Trophoblast cell (in vitro differentiated cells and primary cell): ENCODE measurements around the gene LRRTM4.

ENCODE experiments used
- DNase-seq, 2 donors: peaks; one replicate each; pipeline ENCODE4 v3.0.0-alpha.2; 2016
- H2AFZ ChIP-seq: 2 replicates; pipeline ENCODE4 v1.6.1; 2013; ENCODE audit warnings: low read length, moderate library complexity, mild to moderate bottlenecking; ENCODE audit not compliant: insufficient read depth, poor library complexity
- H2AK5ac ChIP-seq: 2 replicates; pipeline ENCODE4 v1.6.1; 2013; ENCODE audit warnings: mild to moderate bottlenecking, low read length
- H2BK120ac ChIP-seq: 2 replicates; pipeline ENCODE4 v1.6.1; 2013; ENCODE audit warnings: low read length, mild to moderate bottlenecking, moderate library complexity; ENCODE audit not compliant: insufficient read depth, poor library complexity
- H2BK12ac ChIP-seq: 2 replicates; pipeline ENCODE4 v1.6.1; 2013; ENCODE audit warnings: mild to moderate bottlenecking, low read length, moderate library complexity
- H2BK5ac ChIP-seq: 2 replicates; pipeline ENCODE4 v1.6.1; 2013; ENCODE audit warnings: low read length, low read depth, moderate library complexity, mild to moderate bottlenecking; ENCODE audit not compliant: poor library complexity
- H3K14ac ChIP-seq: 2 replicates; pipeline ENCODE4 v1.6.1; 2013; ENCODE audit warnings: mild to moderate bottlenecking, low read length
- H3K18ac ChIP-seq: 2 replicates; pipeline ENCODE4 v1.6.1; 2013; ENCODE audit warnings: mild to moderate bottlenecking, low read length
- H3K23ac ChIP-seq: 2 replicates; pipeline ENCODE4 v1.6.1; 2013; ENCODE audit warnings: low read length
- H3K27ac ChIP-seq: 2 replicates; pipeline ENCODE4 v1.5.1; 2013; ENCODE audit warnings: low read depth, mild to moderate bottlenecking, inconsistent platforms, low read length, moderate library complexity
- H3K27me3 ChIP-seq: 2 replicates; pipeline ENCODE4 v1.6.1; 2013; ENCODE audit warnings: inconsistent platforms, mild to moderate bottlenecking, low read length, moderate library complexity; ENCODE audit not compliant: insufficient read depth
- H3K36me3 ChIP-seq, 2 experiments: 1 replicate in 1 of 2; 2 replicates in 1 of 2; pipeline ENCODE4 v1.6.1; 2013; ENCODE audit warnings: low read length in 2 of 2, mild to moderate bottlenecking in 2 of 2, moderate library complexity in 1 of 2; ENCODE audit not compliant: insufficient read depth in 2 of 2, control insufficient read depth in 1 of 2
- H3K4ac ChIP-seq: 2 replicates; pipeline ENCODE4 v1.6.1; 2013; ENCODE audit warnings: low read depth, mild to moderate bottlenecking, low read length, moderate library complexity
- H3K4me1 ChIP-seq, 2 experiments: 1 replicate in 1 of 2; 2 replicates in 1 of 2; pipeline ENCODE4 v1.6.1; 2013; ENCODE audit warnings: low read length in 2 of 2, mild to moderate bottlenecking in 2 of 2, moderate library complexity in 1 of 2; ENCODE audit not compliant: insufficient read depth in 2 of 2, control insufficient read depth in 1 of 2
- H3K4me2 ChIP-seq: 2 replicates; pipeline ENCODE4 v1.6.1; 2013; ENCODE audit warnings: inconsistent platforms, mild to moderate bottlenecking, low read length, moderate library complexity
- H3K4me3 ChIP-seq: 2 replicates; pipeline ENCODE4 v1.5.1; 2013; ENCODE audit warnings: mild to moderate bottlenecking, low read depth, low read length, inconsistent platforms
- H3K79me1 ChIP-seq: one replicate; pipeline ENCODE4 v1.6.1; 2013; ENCODE audit warnings: low read length
- H3K79me2 ChIP-seq: 2 replicates; pipeline ENCODE4 v1.6.1; 2013; ENCODE audit warnings: low read length, mild to moderate bottlenecking; ENCODE audit not compliant: control insufficient read depth, insufficient read depth, poor library complexity
- H3K9ac ChIP-seq: 2 replicates; pipeline ENCODE4 v1.6.1; 2013; ENCODE audit warnings: mild to moderate bottlenecking, low read length
- H3K9me3 ChIP-seq: 2 replicates; pipeline ENCODE4 v1.6.1; 2013; ENCODE audit warnings: low read depth, mild to moderate bottlenecking, control low read depth, inconsistent platforms, low read length; ENCODE audit not compliant: insufficient read depth
- H4K12ac ChIP-seq: 2 replicates; pipeline ENCODE4 v1.6.1; 2013; ENCODE audit warnings: low read depth, mild to moderate bottlenecking, low read length, moderate library complexity
- H4K8ac ChIP-seq: 2 replicates; pipeline ENCODE4 v1.6.1; 2013; ENCODE audit warnings: low read depth, mild to moderate bottlenecking, low read length, moderate library complexity
- H4K91ac ChIP-seq: one replicate; pipeline ENCODE4 v1.6.1; 2013; ENCODE audit warnings: low read depth, mild to moderate bottlenecking, low read length, moderate library complexity
- WGBS: extraction: QIAGEN DNeasy Blood & Tissue Kit; methylation state at CpG from one replicate; pipeline ENCODE4 v1.1.7; 2013; ENCODE audit warnings: missing lambda C conversion rate; ENCODE audit not compliant: insufficient read length, insufficient coverage; ENCODE audit errors: extremely low coverage; 5-methylcytosine and 5-hydroxymethylcytosine counted together

The LRRTM4 gene

DNA sequence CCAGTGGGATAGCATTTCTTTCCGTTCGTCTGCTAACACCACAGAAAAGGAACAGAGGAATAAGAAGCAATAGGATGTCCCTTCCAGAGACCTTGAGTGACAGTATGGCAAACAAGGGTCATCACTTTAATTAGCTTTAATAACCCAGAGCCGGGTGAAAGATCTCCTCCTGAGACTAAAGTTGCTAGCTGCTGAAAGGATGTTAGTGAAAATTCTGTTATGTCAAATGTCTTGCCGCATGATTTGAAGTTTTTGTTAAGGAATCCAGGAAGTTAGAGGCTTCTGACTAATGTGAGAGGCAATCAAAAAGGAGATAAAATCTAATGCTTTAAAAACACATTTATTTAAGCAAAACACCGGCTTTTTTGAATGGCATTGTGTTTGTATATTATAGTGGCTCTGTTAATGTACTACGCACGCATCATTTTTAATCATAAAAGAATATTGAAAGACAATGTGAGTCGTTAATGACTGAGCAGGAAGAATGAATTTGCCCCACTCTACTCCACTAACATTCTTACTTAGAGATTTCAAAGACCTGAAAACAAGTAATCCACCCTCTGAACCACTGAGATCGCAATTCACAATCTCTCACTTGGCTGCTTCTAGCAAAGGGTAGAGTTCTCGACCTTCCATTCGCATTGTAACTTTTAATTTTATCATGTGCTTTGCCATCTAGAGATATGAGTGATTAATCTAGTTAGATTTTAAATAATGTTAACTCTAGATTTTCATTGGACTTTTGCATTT is 536.6 kb downstream of the LRRTM4 start:
- Histone ChIP-seq H3K4me2 (no peak overlapping the region), H3K36me3 (no peaks in the 10 kb centered on the region), H3K9ac (no peak overlapping the region), H3K9me3 (no peaks in the 10 kb centered on the region), H2BK120ac (no peak overlapping the region), H2BK5ac (no peak overlapping the region), H4K91ac (no peak overlapping the region), H3K4me1 (no peaks in the 10 kb centered on the region), H4K8ac (no peak overlapping the region), H3K14ac (no peak overlapping the region), H3K4ac (no peak overlapping the region), H2AK5ac (no peak overlapping the region), H4K12ac (no peak overlapping the region), H3K27ac (no peak overlapping the region), H2AFZ (no peak overlapping the region), H3K79me1 (no peaks in the 10 kb centered on the region), H3K4me3 (no peak overlapping the region), H3K23ac (no peak overlapping the region), H3K27me3 (no peaks in the 10 kb centered on the region), H3K18ac (no peak overlapping the region), H2BK12ac (no peak overlapping the region), H3K79me2 (no peaks in the 10 kb centered on the region)
- no peak for DNase-seq
- WGBS: no CpG with 5 or more reads among the region's 11 CpGs

DNA sequence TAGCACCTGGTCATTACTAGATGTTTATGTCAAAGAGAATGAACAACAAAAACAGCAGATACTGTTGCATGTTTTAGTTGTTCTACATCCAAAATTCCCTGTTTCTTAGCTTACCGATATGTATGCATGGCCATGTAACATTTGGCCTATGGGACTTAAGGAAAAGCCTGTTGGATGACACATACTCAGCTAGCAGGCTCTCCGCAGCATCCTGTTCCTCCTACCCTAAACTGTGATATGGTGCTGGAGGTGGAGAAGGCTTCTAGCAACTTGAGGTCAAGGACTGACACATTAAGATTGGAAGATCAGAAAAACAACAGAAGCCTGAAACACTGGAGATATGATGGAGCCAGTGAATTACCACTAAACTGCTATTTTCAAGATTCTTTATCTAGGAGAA is 537.8 kb downstream of the LRRTM4 start:
- no CpG with 5 or more reads among the region's 2 CpGs for WGBS
- H2AFZ ChIP-seq: no peak overlapping the region
- H3K4ac ChIP-seq: no peak overlapping the region
- H3K27me3 ChIP-seq: no peaks in the 10 kb centered on the region
- no peak overlapping the region for H3K23ac ChIP-seq
- no peak overlapping the region for H2BK12ac ChIP-seq
- H3K4me2 ChIP-seq: no peak overlapping the region
- H2BK5ac ChIP-seq: no peak overlapping the region
- no peak overlapping the region for H3K4me3 ChIP-seq
- H4K12ac ChIP-seq: no peak overlapping the region
- H3K18ac ChIP-seq: no peak overlapping the region
- H4K91ac ChIP-seq: no peak overlapping the region
- H3K79me2 ChIP-seq: no peaks in the 10 kb centered on the region
- no peak for DNase-seq
- H3K9ac ChIP-seq: no peak overlapping the region
- H3K14ac ChIP-seq: no peak overlapping the region
- H2AK5ac ChIP-seq: no peak overlapping the region
- no peaks in the 10 kb centered on the region for H3K79me1 ChIP-seq
- H4K8ac ChIP-seq: no peak overlapping the region
- no peak overlapping the region for H3K27ac ChIP-seq
- no peaks in the 10 kb centered on the region for H3K36me3 ChIP-seq
- H3K9me3 ChIP-seq: no peaks in the 10 kb centered on the region
- no peak overlapping the region for H2BK120ac ChIP-seq
- H3K4me1 ChIP-seq: no peaks in the 10 kb centered on the region

DNA sequence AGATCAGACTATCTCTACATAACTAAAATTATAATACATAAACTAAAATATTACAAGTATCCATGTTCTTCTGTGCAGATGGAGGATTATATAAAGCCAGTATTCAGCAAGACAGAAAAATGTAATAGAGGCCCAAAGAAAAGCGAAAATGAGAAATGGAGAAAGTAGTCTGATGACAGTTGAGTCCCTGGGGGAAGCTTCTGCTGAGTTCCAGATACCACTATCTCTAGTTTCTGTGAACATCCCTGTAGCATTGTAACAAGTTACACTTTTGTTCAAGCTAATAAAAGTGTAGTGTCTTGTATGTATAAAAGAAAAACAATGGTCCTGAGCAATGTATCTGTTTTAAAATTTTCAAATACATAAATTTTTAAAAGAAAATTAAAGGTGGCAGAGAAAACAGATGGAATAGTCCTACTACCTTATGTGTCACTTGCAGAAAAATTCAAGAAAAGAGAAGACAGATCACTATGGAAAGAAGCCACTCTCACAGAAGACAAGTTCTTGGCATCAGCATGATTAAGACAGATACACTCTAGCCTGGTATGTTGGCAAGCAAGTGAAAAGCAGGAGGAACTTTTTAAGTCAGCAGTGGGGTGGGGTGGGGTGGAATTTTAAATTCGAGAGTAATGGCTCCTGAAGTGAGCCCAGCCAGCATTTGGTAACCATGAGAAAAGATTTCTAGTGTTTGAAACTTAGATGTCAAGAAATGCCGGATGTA is 541.9 kb downstream of the LRRTM4 start:
- H3K9me3 ChIP-seq: no peaks in the 10 kb centered on the region
- no peaks in the 10 kb centered on the region for H3K27me3 ChIP-seq
- H3K36me3 ChIP-seq: no peaks in the 10 kb centered on the region
- H4K91ac ChIP-seq: no peak overlapping the region
- H2AFZ ChIP-seq: no peak overlapping the region
- H3K4me3 ChIP-seq: no peak overlapping the region
- H3K23ac ChIP-seq: no peak overlapping the region
- no peak overlapping the region for H2BK120ac ChIP-seq
- H4K12ac ChIP-seq: no peak overlapping the region
- no peak overlapping the region for H3K9ac ChIP-seq
- H3K14ac ChIP-seq: no peak overlapping the region
- H3K4ac ChIP-seq: no peak overlapping the region
- H2AK5ac ChIP-seq: no peak overlapping the region
- no peak overlapping the region for H2BK5ac ChIP-seq
- no peak overlapping the region for H4K8ac ChIP-seq
- no peak overlapping the region for H3K27ac ChIP-seq
- no peaks in the 10 kb centered on the region for H3K79me2 ChIP-seq
- H3K4me1 ChIP-seq: no peaks in the 10 kb centered on the region
- H3K18ac ChIP-seq: no peak overlapping the region
- 100% methylated on average over 1 of the region's 3 CpGs for WGBS
- no peaks in the 10 kb centered on the region for H3K79me1 ChIP-seq
- no peak for DNase-seq
- no peak overlapping the region for H3K4me2 ChIP-seq
- H2BK12ac ChIP-seq: no peak overlapping the region

DNA sequence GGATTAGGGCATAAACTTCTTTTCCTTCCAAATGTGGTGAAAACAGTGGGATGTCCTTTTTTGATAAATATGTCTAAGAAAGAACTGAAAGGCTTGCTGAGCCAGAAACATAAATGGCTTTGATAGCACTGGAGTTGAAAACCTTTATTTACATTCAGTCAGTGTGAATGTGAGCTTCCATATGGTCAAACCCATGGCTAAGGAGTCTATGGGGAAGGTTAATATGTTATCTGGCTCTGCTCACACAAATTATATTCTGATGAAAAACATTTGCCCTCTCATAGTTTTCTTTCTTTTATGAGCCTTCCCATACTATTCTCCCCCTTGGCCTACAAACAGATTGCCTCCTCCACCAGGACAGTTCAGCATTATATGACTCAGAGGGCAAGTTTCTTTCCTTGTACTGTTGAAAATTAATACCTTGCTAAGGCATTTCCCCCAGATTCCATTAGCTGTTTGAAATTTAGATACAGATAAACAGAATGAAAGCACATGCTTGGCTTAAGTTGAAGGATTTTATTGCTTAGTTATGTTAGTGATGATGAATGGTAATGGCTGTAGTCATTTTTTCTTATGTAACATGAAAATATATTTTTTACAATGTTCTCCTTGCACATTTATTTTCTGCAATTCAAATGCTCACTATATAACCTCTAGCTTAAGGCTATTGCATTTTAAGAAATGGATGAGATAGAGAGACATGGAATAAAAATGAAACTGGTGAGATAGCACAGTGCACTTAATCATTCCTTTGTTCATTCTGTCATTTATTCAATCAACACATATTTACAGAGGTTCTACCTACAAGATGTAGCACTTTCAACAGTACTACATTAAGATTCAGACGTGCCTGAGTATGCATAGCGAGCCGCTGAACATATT is 544.1 kb downstream of the LRRTM4 start:
- H3K23ac ChIP-seq: no peak overlapping the region
- no peaks in the 10 kb centered on the region for H3K79me1 ChIP-seq

More for the DNA sequence above, 544.1 kb downstream of the LRRTM4 start:
- WGBS: no CpG with 5 or more reads among the region's 3 CpGs
- H2BK120ac ChIP-seq: no peak overlapping the region
- no peak overlapping the region for H3K9ac ChIP-seq
- H3K4me1 ChIP-seq: no peaks in the 10 kb centered on the region
- DNase-seq: no peak
- no peaks in the 10 kb centered on the region for H3K9me3 ChIP-seq
- no peak overlapping the region for H3K14ac ChIP-seq
- H3K27me3 ChIP-seq: no peaks in the 10 kb centered on the region
- H4K8ac ChIP-seq: no peak overlapping the region
- no peak overlapping the region for H3K18ac ChIP-seq
- H3K36me3 ChIP-seq: no peaks in the 10 kb centered on the region
- no peak overlapping the region for H3K4me3 ChIP-seq
- no peak overlapping the region for H2BK5ac ChIP-seq
- no peaks in the 10 kb centered on the region for H3K79me2 ChIP-seq
- H4K91ac ChIP-seq: no peak overlapping the region
- H3K4me2 ChIP-seq: no peak overlapping the region
- H3K27ac ChIP-seq: no peak overlapping the region
- no peak overlapping the region for H4K12ac ChIP-seq
- H2AFZ ChIP-seq: no peak overlapping the region
- no peak overlapping the region for H2BK12ac ChIP-seq
- H2AK5ac ChIP-seq: no peak overlapping the region
- no peak overlapping the region for H3K4ac ChIP-seq
